ENCODE data around the gene CNTNAP2.

DNA sequence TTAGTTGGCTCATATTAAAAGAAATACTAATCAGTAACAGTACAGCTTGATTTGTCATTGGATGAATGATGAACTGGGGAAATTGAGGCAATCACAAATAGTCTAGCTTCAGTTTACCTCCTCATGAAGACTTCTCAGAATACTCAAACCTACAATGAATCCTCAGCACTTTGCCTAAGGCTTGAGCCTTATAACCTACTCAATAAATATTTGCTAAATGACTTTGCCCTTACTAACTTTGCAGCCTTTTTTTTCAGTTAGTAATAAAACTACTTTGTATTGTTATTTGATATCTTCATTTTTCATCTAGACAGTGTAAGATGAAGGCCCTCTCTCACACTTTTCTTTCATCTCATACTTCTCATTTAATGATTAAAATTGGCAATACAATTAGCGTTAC is 1311.5 kb downstream of the CNTNAP2 start:
- TF ChIP-seq, protein P1, sequence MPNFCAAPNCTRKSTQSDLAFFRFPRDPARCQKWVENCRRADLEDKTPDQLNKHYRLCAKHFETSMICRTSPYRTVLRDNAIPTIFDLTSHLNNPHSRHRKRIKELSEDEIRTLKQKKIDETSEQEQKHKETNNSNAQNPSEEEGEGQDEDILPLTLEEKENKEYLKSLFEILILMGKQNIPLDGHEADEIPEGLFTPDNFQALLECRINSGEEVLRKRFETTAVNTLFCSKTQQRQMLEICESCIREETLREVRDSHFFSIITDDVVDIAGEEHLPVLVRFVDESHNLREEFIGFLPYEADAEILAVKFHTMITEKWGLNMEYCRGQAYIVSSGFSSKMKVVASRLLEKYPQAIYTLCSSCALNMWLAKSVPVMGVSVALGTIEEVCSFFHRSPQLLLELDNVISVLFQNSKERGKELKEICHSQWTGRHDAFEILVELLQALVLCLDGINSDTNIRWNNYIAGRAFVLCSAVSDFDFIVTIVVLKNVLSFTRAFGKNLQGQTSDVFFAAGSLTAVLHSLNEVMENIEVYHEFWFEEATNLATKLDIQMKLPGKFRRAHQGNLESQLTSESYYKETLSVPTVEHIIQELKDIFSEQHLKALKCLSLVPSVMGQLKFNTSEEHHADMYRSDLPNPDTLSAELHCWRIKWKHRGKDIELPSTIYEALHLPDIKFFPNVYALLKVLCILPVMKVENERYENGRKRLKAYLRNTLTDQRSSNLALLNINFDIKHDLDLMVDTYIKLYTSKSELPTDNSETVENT (CRISPR knock-in tag; IDR thresholded peaks at IDR 0.05): no peak
- no peak for TF ChIP-seq POLR2A (conservative IDR thresholded peaks at IDR 0.05)
